ENCODE data around the gene TMEM115.

DNA sequence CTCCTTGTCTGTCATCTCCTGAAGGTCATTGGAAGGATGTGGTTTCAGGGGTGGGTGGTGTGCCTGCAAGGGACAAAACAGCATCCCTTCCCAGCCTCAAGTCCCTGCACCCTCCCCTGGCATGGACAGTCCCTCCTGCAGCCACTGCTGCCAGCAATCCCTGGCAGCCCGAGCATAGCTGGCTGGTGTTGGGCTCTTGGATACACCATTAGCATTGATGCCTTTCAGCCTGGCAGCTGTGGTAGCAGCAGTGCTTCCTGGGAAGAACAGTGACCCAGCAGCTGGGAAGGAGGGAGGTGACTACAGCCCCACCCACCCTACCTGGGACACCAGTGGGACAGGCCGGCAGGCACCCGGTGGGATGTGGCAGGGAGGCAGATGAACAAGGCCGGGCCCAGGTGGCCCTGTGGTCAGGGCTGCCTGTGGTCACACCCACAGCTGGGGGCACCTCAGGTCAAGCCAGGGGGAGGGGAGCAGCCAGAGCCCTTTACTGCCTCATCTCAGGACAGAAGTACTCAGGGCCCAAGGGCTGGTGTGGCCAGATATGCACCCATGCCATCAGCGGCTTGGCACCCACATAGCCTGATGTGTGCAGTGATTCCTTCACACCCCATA lies 32.9 kb upstream of the TMEM115 start:
- TF ChIP-seq ZFP30 (CRISPR knock-in tag; IDR thresholded peaks at IDR 0.05) (no peak), ZNF70 (CRISPR knock-in tag; IDR thresholded peaks at IDR 0.05) (no peak), ARNTL (CRISPR knock-in tag; IDR thresholded peaks at IDR 0.05; ENCODE audit: borderline replicate concordance, low read depth) (no peak), ISL1 (CRISPR knock-in tag; IDR thresholded peaks at IDR 0.05) (no peak), RARB (CRISPR knock-in tag; IDR thresholded peaks at IDR 0.05) (no peak)
- TF ChIP-seq, protein P1, sequence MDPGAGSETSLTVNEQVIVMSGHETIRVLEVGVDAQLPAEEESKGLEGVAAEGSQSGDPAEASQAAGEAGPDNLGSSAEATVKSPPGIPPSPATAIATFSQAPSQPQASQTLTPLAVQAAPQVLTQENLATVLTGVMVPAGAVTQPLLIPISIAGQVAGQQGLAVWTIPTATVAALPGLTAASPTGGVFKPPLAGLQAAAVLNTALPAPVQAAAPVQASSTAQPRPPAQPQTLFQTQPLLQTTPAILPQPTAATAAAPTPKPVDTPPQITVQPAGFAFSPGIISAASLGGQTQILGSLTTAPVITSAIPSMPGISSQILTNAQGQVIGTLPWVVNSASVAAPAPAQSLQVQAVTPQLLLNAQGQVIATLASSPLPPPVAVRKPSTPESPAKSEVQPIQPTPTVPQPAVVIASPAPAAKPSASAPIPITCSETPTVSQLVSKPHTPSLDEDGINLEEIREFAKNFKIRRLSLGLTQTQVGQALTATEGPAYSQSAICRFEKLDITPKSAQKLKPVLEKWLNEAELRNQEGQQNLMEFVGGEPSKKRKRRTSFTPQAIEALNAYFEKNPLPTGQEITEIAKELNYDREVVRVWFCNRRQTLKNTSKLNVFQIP (CRISPR knock-in tag; IDR thresholded peaks at IDR 0.05; ENCODE audit: borderline replicate concordance, low read depth), result no peak

All from SK-N-SH treated with all-trans-retinoic acid at 6 μM for 48 hours (cell line).